Fibroblast of gingiva (primary cell): ENCODE measurements around the gene ITPR2.

Experiments
- DNase-seq: peaks from one replicate; pipeline ENCODE4 v3.0.0-alpha.2; 2011; ENCODE audit warnings: low read depth

Gene ITPR2

DNA sequence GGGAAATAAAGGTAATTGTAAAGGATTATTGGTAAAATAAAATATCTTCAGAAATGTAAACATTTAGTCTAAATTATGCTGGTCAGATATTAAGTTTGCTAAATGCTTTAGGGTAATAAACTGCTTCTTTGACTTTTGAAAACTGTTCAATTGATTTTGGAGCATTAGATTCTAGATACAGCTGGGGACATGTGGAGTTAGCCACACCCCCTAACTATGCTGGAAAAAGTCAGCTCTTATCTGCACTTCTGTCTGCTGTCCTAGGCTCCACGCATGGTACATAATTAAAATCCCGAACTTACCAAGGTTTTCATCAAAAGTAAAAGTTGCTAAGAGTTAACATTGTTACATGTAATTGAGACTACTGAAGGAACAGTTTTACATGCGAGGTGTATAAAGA is 78.8 kb downstream of the ITPR2 start:
- no peak for DNase-seq

DNA sequence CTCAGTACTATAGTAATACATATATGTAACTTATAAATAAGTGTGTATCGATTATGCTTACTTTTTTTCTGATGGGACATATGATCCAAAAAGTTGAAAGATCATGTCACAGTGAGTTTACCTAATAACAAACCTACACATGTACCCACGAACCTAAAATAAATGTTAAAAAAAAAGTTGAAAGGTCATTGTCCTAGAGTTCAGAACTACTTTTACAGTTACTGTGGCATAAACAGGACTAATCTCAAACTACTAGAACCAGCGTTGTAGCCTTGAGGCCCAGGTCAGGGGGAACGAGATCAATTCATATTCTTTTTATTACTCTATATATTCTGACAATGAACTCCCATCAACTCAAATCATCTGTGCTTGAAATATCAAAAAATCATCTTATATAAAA is 81.8 kb downstream of the ITPR2 start:
- DNase-seq: no peak

DNA sequence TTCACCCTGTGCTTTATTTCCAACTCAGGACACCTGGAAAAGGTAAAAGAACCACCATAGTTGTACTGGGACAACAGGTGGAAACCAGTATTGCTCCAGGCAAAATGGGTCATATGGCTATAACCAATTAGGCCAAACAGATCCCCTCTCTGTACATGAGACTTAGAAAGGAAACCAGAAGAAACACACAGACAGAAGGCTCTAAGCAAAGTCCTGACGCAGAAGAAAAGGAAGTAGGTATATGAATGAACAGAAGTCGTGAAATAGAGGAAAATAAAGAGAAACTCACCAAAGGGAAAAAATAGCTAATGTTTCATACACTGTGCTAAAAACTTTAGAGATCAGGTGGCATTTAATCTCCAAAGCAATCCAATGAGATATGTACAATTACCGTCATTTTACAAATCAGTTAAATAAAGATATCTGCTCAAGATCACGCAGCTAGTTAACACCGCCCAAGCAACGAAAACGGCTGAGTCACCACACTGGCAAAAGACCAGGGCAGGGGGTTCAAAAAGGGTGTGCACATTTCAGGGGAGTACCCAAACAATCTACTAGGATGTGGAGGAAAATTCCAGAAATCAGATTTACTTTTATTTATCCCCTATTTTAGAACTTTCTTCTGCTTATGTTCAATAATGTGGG is 82.3 kb downstream of the ITPR2 start:
- DNase-seq: no peak

DNA sequence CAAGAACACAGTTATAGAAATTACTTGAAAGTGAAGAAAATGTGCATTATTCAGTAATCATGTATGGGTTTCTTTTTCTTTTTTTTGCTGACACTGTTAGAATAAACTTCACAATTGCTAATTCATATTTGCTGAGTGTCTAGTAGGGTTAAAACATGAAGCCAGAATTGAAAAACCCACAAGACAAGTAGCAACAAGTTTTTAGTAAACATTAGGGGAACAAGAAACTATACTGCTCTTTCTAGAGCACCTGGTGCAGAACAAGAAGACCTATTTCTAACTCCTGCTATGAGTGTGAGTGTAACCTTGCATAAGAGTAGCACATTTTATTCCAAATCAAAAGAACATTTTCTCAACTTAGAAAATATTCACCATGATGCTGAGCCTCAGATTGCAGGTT is 83.2 kb downstream of the ITPR2 start:
- DNase-seq: no peak

DNA sequence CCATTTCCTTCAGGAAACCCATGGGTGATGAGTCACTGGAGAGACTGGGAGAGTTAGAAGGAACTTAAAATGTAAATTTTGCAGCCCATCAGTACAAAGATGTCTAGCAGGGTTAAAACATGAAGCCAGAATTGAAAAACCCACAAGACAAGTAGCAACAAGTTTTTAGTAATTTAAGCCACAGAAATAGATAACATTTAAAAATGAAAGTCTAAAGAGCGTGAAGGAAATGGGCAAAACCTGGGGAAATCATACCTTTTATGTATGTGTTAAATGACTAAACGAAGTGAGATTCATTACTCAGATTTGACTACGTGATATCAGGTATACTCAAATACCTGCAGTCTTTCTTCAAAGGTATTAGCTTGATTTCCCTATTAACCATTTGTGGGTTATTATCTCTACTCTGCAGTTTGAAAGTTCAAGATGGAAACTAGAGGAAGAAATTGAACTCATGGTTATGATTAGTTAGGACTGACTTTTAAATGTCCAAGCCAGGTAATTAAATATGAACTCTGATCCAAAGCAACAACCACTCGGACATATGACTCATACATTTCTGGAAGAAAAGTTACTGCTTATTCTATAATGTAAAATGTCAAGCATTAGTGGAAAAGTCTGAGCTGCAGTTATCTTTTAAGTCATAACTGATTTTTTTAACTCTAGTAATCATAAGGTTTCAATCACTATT is 84.1 kb downstream of the ITPR2 start:
- DNase-seq: peak; percentile 49

DNA sequence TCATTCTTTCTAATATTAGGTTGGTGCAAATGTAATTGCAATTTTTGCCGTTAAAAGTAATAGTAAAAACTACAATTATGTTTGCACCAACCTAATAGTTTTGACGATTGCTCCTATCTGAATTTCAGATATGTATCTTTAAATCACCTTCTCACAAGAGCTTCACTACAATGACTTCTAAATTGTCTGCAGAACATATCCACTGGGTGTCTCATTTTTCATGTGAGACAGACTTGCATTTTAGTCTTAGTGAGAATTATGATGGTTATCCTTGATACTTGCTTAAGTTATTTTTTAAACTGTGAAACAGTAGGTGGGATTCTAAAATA is 84.6 kb downstream of the ITPR2 start:
- DNase-seq: no peak

DNA sequence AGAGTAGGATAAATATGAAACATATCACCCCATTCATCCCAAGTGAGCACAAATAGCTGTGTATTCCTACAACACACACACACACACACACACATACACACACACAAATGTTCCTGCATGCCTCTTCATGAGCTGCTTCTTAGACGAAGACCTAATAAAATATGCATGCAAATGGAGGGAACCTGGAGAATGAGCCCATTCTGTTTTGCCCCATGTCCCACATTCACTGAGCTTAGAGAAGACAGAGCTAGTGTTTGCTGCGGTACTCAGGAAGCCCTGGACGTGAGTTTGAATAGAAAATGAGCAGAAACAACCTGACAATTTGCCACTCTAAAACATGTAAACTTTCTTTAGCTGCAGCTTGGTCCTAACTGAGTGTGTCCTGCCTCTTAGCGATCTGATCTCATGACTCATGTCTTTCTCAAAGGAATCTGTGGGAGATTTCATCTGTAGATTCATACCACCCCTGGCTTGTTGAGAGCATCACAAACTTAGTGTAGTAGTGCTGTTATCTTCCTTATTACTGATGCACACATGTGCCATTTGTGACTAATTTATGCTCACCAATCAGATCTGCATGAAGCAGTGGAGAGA is 86.8 kb downstream of the ITPR2 start:
- peak; percentile 24 for DNase-seq

DNA sequence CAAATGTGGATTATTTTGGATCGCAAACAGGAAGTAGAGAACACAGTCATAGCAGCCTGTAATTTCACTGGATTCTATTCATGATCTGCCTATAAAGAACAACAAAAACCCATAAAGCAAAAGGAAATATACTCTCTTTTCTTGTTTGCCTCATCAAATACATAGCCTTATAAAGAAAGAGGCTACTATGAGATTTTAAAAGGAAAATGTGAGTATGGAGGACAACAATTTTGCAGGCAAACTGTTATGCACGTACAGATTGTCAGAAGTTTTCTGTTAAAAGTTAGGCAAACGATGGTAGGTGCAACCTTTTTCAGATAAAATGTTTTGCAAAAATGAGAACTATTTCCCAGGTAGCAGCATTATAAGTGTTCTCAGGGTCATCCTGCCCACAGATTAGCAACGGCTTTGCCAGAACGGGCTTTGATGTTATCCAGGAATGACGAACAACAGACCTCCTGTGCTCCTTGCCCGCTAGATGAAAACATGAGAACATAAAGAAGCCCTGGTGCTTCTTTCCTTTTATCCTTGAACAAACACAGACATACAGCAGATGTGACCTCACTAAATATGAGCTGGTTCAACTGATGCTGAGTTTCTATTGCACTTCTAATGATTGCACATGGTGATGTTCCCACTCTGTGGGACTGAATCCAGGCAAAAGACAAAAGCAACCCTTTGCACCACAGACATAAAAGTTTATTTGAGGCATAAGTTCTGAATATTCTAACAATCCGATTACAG is 88.1 kb downstream of the ITPR2 start:
- DNase-seq: no peak

DNA sequence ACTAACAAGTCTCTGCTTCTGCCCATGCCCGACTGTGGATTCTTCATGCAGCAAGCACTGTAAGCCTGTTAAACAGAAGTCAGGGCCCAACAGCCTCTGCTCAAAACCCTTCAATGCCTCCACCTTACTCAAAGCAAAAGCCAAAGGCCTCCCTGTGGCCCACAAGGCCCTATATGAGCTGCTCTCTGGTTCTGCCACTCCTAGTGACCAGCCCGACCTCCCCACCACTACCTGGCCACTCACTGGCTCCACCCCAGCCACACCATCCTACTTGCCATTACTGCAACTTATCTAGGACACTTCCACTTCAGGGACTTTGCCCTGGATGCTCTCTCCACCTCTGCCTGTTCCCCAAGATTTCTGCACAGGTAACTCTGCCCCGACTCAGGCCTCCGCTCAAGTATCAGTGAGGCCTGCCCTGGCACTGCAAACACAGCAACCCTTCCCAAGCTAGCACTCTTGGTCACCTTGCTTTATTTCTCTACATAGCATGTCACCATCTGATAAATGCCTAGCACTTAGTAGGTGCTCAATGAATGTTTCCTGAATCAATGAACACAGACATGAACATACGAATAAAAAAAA is 88.9 kb downstream of the ITPR2 start:
- DNase-seq: no peak

DNA sequence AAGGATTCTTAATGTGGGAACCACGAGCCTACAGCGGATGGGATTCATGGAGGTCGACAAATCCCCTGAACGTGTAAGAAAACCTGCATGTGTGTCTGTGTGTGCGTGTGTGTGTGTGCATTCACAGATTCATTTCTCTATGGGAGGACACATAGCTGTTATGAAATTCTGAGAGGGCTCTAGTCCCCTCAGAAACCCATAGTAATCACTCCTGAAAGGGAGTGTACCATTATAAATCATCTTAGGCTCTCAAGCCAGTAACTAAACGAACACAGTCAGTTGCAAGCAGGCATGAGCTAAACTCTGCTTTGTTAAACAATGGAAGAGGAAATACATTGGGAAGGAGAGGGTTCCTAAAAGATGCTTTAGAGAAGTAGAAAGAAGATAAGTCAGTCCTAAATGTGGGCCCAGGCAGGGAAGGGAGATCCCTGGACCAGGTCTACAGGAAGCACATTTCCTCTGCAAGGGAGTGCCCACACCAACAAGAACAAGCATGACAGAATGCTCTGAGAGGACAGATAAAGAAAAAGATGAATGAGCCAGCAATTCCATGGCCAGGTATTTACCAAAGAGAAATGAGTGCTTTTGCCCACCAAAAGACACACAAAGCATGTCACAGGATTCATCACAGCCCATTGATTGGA is 91.3 kb downstream of the ITPR2 start:
- DNase-seq: no peak

DNA sequence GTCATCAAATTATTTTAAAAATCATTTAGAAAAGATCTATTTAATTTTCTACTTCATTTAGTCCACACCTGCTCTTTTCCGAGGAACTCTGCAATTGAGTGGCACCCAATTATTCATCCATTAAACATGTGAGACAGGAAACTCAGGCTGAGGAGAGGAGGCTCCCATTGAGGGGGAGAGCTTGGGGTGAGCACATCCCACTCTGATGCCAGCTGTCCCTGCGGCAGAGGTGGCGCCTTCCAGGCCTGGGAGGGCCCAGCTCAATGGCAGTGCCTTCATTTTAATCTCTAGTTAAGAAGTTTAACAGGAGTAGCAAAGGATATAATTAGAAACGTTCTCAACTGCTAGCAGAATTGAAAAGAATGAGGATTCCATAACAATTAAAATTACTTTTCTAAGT is 92.0 kb downstream of the ITPR2 start:
- no peak for DNase-seq

DNA sequence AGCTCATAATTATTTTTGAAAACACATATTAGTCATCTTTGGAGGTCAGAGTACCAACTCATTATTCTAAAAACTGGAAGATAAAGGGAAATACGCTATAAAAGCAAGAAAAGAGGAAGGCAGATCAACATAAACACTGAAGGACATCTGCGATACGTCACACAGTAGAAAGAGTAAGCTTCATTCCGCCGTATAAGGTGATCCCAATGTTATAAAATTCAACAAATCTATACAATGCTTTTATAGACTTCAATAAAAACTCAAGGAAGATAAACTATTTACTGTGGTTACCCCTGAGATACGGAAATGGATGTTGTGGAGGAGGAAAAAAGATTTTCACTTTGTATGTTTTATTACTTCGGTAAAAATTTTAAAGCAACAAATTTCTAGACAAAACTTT is 92.6 kb downstream of the ITPR2 start:
- DNase-seq: no peak

DNA sequence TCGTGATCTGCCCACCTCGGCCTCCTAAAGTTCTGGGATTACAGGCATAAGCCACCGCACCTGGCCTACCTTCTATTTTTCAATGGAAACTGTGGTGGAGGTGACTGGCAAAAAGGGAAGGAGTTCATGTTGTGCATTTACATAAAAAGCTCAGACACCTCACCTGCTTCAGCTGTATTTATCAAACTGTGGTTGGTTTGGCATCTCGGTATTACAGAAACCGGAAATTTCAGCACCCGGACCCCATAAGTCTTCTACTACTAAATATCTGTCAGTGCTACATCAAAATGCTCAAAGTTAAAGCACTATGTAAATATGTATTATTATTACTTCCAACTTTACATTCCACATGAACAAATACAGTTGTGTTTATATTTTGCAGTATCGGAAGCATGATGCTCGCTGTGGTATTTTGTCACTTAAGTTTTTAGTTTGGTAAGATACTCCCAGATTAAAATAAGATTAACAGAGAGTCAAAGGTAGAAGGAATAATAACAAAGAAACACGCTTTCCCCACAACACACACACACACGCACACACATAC is 95.4 kb downstream of the ITPR2 start:
- DNase-seq: no peak

DNA sequence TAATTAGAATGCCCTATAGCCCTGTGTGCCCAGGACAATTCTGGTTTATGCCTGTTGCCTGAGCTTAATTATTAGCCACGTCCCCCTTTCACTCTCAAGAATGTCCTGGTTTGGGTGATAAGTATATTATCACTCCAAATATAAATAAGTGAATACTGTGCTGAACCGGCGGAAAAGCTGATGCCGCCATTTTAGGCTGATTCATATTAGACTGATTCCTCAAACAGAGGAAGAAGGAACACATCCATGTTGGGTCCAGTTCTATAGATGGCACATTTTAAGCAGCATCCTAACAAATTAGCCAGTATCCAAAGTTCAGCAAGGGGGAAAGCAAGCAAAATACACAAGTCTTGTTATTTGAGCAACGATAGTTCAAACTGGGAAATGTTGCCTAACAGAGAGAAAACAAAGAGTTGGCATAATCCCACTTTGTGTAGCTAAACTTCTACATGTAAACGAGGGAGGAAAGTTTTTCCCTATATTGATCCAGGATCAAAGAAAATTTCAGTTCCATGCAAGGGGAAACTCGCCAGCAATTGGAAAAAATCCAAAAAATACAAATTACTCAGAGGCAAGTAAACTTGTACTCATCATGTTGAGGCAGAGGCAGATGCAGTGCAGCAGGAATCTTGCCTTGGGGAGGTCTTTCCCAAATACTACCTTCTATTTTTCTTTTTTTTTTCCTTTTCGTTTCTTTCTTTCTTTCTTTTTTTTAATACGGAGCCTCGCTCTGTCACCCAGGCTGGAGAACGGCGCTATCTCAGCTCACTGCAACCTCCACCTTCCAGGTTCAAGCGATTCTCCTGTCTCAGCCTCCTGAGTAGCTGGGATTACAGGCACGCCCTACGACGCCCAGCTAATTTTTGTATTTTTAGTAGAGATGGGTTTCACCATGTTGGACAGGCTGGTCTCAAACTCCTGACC is 96.2 kb downstream of the ITPR2 start:
- no peak for DNase-seq

DNA sequence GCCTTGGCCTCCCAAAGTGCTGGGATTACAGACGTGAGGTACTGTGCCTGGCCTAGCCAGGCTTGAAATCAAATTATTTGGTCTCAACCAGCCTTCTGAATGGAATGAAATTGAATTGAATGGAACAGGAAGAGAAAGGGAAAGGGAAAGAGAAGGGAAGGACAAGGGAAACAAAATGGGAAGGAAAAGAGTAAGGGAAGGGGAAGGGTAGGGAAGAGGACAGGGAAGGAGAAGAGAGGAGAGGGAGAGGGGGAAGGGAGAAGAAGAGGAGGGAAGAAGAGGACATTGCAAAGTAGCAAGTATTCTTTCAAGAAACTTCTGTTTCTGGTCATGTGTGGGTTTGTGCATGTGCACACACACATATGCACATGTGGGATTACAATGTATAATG is 97.8 kb downstream of the ITPR2 start:
- no peak for DNase-seq

DNA sequence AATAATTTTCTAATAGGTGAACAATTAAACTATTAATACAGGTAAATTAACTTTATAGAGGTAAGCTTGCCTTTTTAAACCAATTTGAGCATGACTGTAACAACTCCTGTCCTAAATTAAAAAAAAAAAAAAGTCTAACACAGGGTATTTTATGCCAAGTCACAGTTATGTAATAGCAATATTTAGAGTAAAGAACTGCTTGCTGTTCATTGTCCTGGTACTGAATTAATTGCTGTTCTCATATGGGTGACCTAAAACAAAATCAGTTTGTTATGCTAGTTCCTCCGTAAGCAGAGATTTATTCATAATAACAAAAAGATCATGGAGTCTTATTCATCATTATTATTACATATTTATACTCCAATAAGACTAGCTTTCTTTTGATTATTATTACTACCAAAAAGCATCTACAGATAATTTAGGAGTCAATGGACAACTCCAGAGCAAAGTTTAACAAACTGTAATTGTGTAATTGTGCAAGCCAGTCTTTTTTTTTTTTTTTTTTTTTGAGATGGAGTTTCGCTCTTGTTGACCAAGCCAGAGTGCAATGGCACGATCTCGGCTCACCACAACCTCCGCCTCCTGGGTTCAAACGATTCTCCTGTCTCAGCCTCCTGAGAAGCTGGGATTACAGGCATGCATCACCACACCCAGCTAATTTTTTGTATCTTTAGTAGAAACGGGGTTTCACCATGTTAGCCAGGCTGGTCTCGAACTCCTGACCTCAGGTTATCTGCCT is 98.3 kb downstream of the ITPR2 start:
- DNase-seq: no peak

DNA sequence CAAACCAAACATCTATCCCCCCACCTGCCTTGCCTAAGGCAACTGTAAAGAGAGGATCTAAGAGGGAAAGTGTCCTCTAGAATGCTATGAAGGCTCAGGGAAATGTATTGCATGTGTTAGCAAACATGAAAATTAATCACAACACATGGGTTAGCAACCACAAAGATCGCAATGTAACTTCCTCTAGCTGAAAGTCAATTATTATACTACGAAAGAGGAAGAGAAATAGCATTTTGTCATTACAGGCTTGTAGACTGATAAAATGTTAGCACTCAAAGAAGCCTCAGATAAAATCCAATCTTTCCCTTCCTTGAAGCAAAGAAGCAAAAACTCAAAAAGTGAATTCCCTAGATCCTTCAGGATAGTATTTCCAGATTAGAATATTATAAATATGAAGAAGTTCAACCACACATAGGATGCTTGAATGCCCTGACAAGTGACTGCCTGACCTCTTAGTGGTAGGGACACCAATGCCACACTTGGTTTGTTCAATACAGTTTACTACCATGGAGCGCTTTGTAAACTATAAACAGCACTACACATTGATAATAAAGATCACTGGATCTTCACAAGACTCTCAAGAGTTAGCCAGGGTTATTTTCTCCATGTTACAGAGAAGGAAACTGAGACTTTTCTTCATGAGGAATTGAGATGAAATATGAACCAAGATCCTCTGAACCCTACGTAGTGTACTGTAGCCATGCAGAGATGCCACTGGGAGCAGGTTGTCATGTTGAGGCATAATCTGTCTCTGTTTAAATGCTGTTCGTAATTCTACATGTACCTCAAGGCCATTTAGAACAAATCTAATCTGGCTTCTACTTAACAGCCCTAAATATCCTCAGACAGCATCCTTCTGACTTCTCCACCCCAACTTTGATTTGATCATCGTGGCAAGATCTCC is 100.7 kb downstream of the ITPR2 start:
- no peak for DNase-seq

DNA sequence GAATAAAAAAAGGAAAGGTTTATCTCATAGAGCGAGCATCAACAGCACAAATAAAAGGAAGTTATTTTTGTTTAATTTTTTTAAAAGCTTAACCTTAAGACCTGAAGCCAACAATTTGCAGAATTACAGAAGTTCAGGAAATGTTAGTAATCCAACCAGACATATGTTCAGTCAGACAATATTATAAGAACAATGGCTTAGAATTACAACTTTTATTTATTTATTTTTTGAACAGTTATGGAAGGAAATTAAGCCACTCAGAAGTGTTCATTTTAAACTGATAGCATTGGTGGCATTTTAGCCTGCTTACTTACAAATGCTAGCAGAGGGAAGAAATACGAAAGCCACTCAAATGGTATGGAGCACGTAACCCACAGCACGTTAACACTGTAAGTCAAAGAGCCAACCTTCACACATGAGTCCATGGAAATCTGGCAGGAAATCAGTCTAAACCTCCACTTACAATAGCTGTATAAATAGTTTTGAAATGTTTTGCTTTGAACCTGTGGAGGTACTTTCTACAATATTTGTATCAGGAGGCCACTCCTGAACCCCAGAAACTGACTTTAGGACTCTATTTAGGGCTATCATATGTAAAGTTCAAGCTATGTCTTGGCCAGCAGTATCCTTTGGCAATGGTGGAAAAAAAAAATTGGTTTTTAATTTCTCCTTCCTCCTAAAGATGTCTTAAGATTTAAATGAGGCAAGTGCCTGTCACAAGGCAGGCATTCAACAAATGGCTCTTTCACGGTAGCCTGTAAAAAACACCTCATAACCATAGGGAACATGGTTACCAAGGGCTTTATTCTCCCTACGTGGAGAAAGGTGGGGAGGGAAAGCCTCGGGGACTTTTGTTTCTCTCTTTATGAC is 102.3 kb downstream of the ITPR2 start:
- DNase-seq: no peak
